ENCODE measurements around the gene RBP7. TPM values are rescaled to one million over a fixed set of nuclear protein-coding genes. Genes with fewer than 3 reads are reported as not detected.

Gene RBP7
- total and polyA plus RNA-seq, 2 of the 4 experiments (the other 2 are of a cell fraction) = 0.17 TPM; not detected in 1

DNA sequence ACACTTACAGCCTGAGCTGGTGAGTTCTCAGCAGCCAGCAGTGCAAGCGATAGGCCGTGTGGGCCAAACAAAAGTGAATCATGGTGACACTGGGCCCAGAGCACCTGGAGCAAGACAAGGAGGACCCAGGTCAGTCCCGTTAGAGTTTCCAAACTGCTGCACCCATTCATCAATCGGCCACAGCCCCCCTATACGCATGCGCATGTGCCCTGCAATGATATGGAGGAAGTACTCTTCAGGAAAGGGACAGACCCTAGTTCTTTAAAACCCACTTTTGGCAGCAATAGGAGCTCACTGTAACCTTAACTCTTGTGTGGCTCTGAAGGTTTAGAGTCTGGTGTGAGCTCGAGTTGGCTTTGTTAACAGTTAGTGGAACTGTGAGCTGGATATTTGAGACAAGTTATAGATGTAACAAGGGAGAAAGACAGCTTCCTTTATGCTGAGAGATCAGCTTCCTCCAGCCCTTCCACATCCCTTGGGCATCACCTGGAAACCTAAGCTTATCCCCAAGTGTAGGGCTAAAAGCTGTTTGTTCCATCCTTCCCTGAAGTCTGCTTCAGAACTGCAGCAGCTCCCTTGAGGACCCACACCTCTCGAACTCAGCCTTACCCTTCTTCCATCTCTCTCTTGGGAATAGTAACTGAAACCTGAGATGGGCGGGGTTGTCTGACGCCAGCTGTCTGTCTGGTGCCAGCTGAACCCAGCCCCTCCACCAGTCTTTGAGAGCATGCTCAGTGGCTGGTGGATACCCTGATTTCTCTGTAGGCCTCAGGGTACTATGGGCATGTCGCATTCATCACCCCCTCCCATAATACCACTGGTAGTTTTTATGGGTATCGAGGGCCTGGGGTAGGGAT lies 36.1 kb upstream of the RBP7 start (continued):
- TF ChIP-seq, protein P1, sequence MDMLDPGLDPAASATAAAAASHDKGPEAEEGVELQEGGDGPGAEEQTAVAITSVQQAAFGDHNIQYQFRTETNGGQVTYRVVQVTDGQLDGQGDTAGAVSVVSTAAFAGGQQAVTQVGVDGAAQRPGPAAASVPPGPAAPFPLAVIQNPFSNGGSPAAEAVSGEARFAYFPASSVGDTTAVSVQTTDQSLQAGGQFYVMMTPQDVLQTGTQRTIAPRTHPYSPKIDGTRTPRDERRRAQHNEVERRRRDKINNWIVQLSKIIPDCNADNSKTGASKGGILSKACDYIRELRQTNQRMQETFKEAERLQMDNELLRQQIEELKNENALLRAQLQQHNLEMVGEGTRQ (IDR thresholded peaks at IDR 0.05; ENCODE audit: low read depth, low read length) = no peak
- TF ChIP-seq CHD1 (IDR thresholded peaks at IDR 0.05; ENCODE audit: low read depth, low read length) = no peak

DNA sequence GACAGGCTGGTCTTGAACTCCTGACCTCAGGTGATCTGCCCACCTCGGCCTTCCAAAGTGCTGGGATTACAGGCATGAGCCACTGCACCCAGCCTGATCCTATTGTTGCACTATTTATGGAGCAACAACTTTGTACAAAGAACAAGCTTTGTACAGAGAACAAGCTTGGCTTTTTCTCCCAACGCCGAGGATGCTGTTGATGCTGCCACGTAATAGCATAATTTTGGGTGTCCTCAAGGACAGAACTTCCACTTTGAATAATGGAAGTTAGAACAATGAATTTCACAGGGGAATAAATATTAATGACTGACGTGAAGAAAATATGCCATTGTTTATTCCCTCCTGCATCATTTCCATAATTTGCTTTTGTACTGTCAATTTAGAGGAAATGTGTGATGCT lies 12.8 kb upstream of the RBP7 start:
- no peaks in the 10 kb centered on the region for H3K27me3 ChIP-seq (ENCODE audit: control insufficient read depth, insufficient read depth, low read length)
- H2BK20ac ChIP-seq (ENCODE audit: low read depth, low read length) = no peak overlapping the region
- H3K9me3 ChIP-seq (ENCODE audit: control insufficient read depth, insufficient read depth, low read length) = no peaks in the 10 kb centered on the region
- DNase-seq (no peak), ATAC-seq (ENCODE audit: low read depth) (no peak)
- no peak overlapping the region for H3K23ac ChIP-seq (ENCODE audit: low read depth, low read length)
- no peak overlapping the region for H2BK15ac ChIP-seq (ENCODE audit: low read depth, low read length)
- peaks cover 6% of the 10 kb centered on the region for H3K4me1 ChIP-seq (ENCODE audit: control insufficient read depth, insufficient read depth, low read length)
- H3K4ac ChIP-seq (ENCODE audit: low read depth, low read length) = no peak overlapping the region
- no peak overlapping the region for H3K9ac ChIP-seq (ENCODE audit: low read depth, low read length)
- no CpG with 5 or more reads among the region's 5 CpGs for WGBS, 2 experiments (ENCODE audit: extremely low coverage in 2 of 2, insufficient read length in 1 of 2)
- no peak overlapping the region for H3K56ac ChIP-seq (ENCODE audit: extremely low read depth, insufficient read depth, low read length)
- H3K4me2 ChIP-seq (ENCODE audit: low read depth, low read length) = no peak overlapping the region
- peaks cover 13% of the 10 kb centered on the region for H3K36me3 ChIP-seq (ENCODE audit: control insufficient read depth, insufficient read depth, low read length)
- no peak overlapping the region; the same call in 1 of the 2 replicates for H3K14ac ChIP-seq (replicated peaks; ENCODE audit: low read depth, low read length)
- ChIA-PET CTCF (no interaction called here), POLR2A (ENCODE audit: unreplicated experiment) (no interaction called here)
- no peak overlapping the region for H3K18ac ChIP-seq (ENCODE audit: low read depth, low read length)
- no peak overlapping the region for H3K4me3 ChIP-seq (ENCODE audit: insufficient read depth, low read depth, low read length)
- H2BK120ac ChIP-seq (ENCODE audit: low read depth, low read length) = no peak overlapping the region
- no peak overlapping the region for H2AFZ ChIP-seq (replicated peaks; ENCODE audit: low read length, poor library complexity)
- H3K27ac ChIP-seq (ENCODE audit: insufficient read depth, low read length) = no peak overlapping the region; the same call in 1 of the 2 replicates
- BruUV-seq (replicated peaks) = no TSS peak
- intact Hi-C loops (cut with micrococcal nuclease) = no loop called here
- H2BK5ac ChIP-seq (ENCODE audit: low read depth, low read length, poor library complexity, severe bottlenecking) = no peak overlapping the region
- no peaks in the 10 kb centered on the region for H4K20me1 ChIP-seq (ENCODE audit: insufficient read depth, low read length)
- H2AK9ac ChIP-seq (replicated peaks; ENCODE audit: low read depth, low read length, poor library complexity) = no peak overlapping the region
- dilution Hi-C loops (cut with HindIII; ENCODE audit: low sequenced_read_pairs, unreplicated experiment) = no loop called here
- 0 out of 2 replicates have a peak overlapping the region, but pooled peaks have one; percentile 36 for H4K5ac ChIP-seq (ENCODE audit: low read depth, low read length)
- in situ Hi-C loops (cut with MboI; ENCODE audit: low sequenced_read_pairs) = no loop called here
- peak overlapping the region; percentile 15; the same call in 1 of the 2 replicates for H4K91ac ChIP-seq (ENCODE audit: insufficient read depth, low read depth, low read length)
- no peak overlapping the region for H2AK5ac ChIP-seq (ENCODE audit: low read depth, low read length)
- H3K9me1 ChIP-seq (ENCODE audit: insufficient read depth, low read length) = peaks cover 5% of the 10 kb centered on the region; the same call in 1 of the 2 replicates
- H3K79me1 ChIP-seq (ENCODE audit: low read depth in 1 of 2, low read length in 2 of 2) = no peaks in the 10 kb centered on the region
- no peak overlapping the region for H4K8ac ChIP-seq (ENCODE audit: low read depth in 2 of 2, low read length in 2 of 2)
- TF ChIP-seq CEBPB (IDR thresholded peaks at IDR 0.05; ENCODE audit: low read depth, low read length) = no peak
- TF ChIP-seq RAD21 (IDR thresholded peaks at IDR 0.05; ENCODE audit: low read length) = no peak
- no peak for TF ChIP-seq MXI1 (IDR thresholded peaks at IDR 0.05; ENCODE audit: borderline replicate concordance, low read depth, low read length)
- no peak for TF ChIP-seq NFE2L2 (IDR thresholded peaks at IDR 0.05; ENCODE audit: low read depth, low read length)
- TF ChIP-seq MAZ (IDR thresholded peaks at IDR 0.05; ENCODE audit: borderline replicate concordance, low read depth, low read length) = no peak
- TF ChIP-seq, protein P1 (IDR thresholded peaks at IDR 0.05; ENCODE audit: low read depth, low read length) = no peak
- TF ChIP-seq, protein P2, sequence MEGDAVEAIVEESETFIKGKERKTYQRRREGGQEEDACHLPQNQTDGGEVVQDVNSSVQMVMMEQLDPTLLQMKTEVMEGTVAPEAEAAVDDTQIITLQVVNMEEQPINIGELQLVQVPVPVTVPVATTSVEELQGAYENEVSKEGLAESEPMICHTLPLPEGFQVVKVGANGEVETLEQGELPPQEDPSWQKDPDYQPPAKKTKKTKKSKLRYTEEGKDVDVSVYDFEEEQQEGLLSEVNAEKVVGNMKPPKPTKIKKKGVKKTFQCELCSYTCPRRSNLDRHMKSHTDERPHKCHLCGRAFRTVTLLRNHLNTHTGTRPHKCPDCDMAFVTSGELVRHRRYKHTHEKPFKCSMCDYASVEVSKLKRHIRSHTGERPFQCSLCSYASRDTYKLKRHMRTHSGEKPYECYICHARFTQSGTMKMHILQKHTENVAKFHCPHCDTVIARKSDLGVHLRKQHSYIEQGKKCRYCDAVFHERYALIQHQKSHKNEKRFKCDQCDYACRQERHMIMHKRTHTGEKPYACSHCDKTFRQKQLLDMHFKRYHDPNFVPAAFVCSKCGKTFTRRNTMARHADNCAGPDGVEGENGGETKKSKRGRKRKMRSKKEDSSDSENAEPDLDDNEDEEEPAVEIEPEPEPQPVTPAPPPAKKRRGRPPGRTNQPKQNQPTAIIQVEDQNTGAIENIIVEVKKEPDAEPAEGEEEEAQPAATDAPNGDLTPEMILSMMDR (conservative IDR thresholded peaks at IDR 0.05; ENCODE audit: low read depth, low read length) = no peak
- TF ChIP-seq, protein P3, sequence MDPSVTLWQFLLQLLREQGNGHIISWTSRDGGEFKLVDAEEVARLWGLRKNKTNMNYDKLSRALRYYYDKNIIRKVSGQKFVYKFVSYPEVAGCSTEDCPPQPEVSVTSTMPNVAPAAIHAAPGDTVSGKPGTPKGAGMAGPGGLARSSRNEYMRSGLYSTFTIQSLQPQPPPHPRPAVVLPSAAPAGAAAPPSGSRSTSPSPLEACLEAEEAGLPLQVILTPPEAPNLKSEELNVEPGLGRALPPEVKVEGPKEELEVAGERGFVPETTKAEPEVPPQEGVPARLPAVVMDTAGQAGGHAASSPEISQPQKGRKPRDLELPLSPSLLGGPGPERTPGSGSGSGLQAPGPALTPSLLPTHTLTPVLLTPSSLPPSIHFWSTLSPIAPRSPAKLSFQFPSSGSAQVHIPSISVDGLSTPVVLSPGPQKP (IDR thresholded peaks at IDR 0.05; ENCODE audit: borderline replicate concordance, low read depth, low read length) = no peak
- TF ChIP-seq BHLHE40 (IDR thresholded peaks at IDR 0.05; ENCODE audit: low read depth, low read length) = no peak
